NCI-H1930 (cell line): Measurements from ENCODE around the gene CENPO.
"Not testable (repeated sequence)": the region's sequence is repeated elsewhere in the genome, so short reads cannot be mapped to it uniquely, and the experiment has no call there.

Experiments used
- DNase-seq, 2 experiments: peaks; one replicate each; lab custom pipeline; 2025; lab: John Stamatoyannopoulos, UW

The CENPO gene

DNA sequence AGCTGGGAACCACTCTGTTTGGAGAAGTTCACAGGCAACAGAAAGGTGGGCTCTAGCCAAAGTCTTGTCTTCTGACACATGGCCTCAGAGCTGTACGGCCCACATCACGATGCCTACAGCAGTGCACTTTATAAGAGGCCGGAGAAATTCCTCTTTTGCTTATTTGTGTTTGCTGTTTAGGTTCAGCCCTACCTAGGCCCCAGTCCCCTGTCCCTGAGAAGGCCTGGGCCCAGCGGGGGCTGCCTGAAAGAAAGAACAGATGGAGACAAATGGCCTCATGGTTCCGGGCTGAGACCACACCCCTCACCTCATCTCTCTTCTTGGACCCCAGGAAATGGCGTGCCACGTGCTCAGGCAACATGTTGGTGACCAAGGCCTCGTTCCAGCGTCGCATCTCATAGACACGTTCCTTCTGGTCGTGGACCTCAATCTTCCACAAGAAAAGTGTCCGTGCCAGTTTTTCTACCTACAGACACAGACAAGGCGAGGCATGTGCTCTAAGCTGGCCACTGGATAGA lies 30.9 kb downstream of the CENPO start:
- DNase-seq = no peak

GRCh38 chr2:24824966-24825882 lies 32.0 kb downstream of the CENPO start:
- no peak for DNase-seq

GRCh38 chr2:24825883-24826772 lies 32.9 kb downstream of the CENPO start:
- DNase-seq = no peak

GRCh38 chr2:24826773-24827145 lies 33.5 kb downstream of the CENPO start:
- no peak for DNase-seq

DNA sequence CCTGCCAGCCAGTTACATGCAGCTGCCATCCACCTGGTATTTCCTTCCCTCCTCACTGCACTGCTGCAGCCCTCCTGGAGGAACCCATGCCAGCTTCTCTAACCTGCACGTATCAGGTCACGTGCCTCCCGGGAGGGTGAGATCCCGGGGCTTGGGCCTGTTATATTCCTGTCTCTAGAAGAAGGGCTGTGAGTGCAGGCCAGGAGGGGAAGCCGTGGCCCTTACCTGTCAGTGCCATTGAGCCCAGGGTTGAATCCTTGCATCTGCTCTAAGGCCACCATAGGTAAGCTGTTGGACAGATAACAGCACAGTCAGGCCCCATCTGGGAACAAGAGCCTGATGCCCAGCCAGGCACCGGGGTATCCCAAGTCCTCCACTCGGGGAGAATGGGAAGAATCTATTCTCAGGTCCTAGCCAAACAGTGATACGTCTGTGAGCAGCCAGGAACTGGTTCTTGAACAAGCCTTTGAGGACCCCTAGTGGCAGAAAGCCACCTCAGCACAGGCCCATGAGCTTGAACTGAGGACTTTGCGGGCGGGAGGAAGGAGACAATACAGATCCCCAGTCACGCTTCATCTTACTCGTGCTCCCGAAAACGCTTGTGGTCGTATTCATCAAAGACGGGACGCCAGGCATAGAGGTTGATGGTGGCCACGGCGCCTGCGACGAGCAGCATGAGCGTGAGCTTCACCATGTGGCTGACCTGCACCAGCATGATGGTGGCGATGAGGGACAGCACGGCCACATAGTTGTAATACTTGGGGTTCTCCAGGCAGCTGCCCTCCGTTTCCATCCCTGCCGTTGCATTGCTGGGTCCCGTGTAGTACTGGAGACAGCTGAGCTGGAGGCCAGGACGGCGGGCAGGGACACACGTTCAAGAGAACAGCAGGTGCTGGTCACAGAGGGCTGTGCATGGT lies 34.4 kb downstream of the CENPO start:
- peak; percentile 60 to 64 for DNase-seq

DNA sequence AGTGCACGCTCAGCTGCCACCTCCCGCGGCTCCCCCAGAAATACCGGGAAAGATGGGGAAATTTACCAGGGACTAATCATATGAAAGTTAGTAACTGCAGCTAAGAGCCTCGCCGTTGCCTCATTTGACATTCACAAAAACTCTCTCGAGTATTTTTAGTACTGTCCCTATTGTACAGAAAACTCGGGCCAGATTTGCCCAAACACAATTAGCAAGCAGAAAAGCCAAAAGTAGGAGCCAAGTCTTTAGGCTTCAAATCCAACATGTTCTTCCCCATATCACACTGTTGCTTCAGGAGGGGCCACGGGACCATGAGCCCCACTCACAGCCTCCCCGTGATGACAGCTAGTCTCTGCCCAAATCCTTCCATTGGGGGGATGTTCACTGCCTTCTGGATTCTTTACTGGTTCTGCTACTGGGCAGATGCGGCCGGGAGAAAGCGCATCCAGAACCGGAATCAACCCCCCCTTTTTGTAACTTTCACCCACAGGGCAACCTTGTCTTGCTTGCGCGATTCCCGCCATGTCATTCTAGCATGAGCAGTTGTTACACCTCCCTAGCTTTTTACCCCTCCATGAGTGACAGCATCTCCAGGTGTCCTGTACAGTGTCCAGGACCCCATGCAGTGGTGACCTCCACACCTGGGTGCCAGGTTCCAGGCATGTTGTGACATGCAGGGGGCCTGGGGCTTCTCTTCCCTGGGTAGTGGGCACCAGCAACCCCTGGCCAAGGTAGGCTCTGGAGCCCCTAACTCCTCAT lies 35.2 kb downstream of the CENPO start:
- DNase-seq = no peak

GRCh38 chr2:24830351-24830750 lies 37.1 kb downstream of the CENPO start:
- no peak for DNase-seq

DNA sequence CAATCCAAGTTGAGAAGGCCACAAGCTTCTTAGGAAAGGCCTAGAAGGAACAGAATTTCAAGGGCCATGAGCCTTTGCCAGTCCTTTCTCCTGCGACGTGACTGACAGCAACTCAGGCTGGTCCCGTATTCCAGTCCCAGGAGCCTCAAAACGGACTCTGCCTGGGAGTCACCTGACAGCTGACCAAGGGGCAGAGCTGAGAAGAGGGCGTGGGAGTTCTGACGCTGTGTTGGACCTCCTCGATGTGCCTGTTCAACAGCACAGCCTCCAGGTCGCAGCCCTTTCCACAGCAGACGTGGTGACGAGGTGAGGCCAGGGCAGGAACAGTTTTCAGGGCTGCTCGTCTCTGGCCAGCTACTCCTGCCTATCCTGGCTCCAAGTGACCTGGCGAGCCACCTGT lies 37.6 kb downstream of the CENPO start:
- no peak for DNase-seq

- DNase-seq = no peak
Measured at GRCh38 chr2:24831221-24832072, 38.2 kb downstream of the CENPO start.

- DNase-seq = no peak
Measured at GRCh38 chr2:24832073-24832461, 38.8 kb downstream of the CENPO start.

GRCh38 chr2:24832521-24832920 lies 39.3 kb downstream of the CENPO start:
- no peak for DNase-seq

DNA sequence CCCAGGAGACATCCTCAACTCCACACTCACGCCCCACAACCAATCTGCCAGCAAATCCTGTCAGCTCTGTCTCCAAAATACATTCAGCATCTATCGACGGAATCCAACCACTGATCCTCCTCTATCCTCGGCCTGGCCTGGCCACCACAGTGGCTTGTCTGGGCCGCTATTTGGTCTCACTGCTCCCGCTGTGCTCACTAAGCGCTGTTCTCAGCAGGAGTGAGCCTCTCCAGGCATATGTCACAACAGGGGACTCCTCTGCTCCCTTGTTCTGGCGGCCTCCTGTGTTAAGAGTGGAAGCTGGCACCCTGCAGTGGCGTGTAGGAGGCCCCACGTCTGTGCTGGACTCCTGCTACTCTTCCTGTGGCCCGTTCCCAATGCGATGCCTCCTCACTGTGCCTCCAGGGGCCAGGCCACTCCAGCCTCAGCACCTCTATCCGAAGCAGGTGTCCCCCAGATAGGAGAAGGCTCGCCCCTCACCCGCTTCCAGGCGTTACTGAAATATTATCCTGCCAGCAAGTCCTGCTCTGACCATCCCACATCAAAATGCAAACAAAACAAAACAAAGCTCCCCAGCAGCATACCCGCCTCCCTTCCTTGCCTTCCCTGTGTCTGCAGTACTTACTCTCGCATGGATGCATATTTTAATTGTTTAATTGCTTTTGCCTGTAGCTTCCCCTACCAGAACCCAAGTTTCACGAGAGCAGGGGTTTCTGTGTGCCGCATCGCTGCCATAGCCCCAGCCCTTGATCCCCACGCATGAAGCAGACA lies 39.9 kb downstream of the CENPO start:
- DNase-seq = no peak

DNA sequence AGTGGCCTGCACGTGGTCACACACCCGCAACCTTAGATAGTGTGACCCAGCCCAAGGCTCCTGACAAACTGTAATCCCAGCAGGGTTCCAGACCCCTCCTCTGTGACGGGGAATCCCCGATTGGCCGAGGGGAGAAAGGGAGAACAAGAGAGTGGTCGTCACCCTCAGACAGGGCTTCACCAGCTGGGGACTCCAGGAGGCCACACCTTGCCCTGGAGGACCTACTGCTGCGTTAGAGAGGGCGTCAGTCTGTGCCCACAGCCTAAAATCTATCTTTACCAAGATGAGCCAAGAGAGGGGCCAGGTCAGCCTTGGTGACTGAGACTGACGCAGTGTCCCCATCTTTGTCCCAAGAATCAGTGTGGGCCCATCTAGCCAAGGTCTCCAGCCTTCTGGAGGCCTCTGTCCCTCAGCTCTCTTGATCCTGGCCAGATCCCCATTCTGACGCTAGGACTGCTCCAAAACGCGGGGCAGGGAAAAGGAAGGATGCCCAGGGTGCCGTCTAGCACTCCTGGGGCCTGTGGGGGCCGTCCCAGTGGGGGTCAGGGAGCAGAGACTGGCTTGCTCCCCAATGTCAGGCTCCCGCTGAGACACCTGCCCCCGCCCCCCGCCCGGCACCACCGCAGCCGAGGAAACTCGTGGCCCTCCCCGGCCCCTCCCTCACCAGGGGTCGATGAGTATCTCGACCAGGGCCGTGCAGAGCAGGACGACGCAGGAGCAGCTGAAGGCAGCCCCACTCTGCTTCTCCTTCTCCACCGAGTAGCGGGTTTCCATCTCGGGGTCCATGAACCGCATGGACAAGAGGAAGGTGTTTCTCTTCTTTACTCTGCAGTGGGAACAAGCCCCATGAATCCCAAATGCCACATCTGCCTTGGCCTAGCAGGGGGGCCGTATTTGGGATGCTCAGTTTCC lies 40.9 kb downstream of the CENPO start:
- no peak for DNase-seq

GRCh38 chr2:24834733-24835395 lies 41.6 kb downstream of the CENPO start:
- DNase-seq = no peak

DNA sequence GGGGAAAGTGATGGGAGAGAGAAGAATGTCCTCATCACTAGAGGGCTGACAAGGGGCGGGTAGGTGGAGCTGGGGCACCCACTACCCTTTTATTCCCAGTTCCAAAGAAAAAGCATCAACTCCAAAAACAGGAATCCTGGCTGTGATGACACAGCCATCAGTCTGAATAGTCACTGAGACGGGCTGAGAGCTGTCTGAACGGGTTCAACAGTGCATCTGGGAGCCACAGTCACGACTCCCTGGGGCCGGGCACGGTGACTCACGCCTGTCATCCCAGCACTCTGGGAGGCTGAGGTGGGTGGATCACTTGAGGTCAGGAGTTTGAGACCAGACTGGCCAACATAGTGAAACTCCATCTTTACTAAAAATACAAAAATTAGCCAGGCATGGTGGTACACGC lies 42.2 kb downstream of the CENPO start:
- not testable (repeated sequence) for DNase-seq

DNA sequence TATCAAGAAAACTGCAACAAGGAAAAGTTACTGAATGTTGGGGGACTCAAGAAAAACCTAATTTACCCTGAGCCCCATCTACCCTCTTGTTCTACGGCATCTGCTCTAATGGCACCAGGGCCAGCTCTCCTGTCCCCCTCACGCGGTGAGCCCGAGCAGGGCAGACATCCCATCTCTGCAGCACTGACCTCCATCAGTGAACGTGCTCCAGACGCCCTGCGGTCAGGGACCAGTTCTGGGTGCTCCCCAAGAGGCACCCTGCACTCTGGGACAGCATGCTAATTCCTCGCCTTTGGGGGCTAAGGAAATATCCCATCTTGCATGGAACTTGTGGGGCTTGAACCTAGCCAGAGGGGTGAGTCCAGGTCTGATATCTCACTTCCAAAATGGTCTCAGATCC lies 43.0 kb downstream of the CENPO start:
- DNase-seq = no peak

DNA sequence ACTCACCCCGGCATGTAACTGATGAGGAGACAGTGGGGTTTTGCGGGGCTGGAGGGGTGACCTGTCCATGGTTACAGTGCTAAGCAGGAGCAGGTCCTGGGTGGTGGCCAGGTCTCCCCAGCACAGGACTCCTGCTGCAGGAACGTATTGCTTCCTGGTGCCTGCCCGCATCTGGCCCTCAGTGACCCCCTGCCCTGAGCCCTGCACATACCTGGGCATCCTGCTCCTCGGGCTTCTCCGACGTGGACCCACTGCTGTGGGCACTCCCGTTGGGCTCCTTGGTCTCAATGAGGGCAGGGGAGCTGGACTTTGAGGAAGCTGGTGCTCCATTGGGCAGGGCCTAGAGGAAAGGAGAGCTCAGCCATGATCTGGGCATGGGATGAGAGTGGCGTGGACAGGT lies 43.5 kb downstream of the CENPO start:
- DNase-seq = no peak
